HPDE6-E6E7 (cell line): Measurements from ENCODE around the gene LDLR.
"Not testable (repeated sequence)": the region's sequence is repeated elsewhere in the genome, so short reads cannot be mapped to it uniquely, and the experiment has no call there.

Experiments used
- DNase-seq: peaks from one replicate; pipeline ENCODE4 v3.0.0; 2011; ENCODE audit warnings: missing footprints; ENCODE audit errors: extremely low spot score

Gene LDLR

DNA sequence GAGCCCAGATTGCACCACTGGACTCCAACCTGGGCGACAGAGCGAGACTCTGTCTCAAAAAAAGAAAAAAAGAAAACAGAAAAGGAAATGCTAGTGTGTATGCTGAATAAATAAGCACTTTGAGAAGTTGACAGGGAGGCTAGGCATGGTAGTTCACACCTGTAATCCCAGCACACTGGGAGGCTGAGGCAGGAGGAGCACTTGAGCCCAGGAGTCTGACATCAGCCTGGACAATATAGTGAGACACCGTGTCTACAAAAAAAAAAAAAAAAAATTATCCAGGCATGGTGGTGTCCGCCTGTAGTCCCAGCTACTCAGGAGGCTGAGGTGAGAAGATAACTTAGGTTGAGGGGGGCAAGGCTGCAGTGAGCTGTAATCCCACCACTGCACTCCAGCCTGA, 19.1 kb upstream of the LDLR start:
- no peak for DNase-seq

DNA sequence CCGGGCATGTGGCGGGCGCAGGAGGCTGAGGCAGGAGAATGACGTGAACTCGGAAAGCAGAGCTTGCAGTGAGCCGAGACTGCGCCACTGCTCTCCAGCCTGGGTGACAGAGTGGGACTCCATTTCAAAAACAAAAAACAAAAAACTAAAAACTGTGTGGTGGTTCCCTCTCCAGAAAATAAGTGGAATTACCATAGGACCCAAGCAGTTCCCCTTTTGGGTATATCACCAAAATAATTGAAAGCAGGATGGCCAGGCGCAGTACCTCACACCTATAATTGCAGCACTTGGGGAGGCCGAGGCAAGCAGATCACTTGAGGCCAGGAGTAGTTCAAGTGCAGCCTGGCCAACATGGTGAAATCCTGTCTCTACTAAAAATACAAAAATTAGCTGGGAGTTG, 15.7 kb upstream of the LDLR start:
- DNase-seq = no peak

DNA sequence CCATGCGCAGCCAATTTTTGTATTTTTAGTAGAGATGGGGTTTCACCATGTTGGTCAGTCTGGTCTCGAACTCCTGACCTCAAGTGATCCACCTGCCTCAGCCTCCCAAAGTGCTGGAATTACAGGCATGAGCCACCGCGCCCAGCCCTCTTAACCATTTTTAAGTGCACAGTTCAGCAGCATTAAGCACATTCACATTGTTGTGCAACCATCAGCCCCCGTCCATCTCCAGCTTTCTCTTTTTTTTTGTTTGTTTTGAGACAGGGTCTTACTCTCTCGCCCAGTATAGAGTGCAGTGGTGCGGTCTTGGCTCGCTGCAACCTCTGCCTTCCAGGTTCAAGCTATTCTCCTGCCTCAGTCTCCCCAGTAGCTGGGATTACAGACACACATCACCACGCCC, 12.5 kb upstream of the LDLR start:
- not testable (repeated sequence) for DNase-seq

DNA sequence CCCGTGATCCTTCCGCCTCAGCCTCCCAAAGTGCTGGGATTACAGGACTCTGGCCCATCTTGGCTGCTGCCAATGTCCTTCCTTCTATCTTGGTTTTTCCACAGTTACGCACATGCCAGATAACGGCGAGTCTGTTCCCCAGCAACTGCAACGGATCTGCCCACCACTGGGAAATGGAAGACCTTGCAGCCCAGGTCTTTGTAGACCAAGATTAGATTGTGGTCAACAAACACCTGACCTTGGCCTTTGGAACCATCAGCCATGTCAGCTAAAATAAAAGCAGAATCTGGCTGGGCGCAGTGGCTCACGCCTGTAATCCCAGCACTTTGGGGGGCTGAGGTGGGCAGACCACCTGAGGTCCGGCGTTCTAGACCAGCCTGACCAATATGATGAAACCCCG, 10.4 kb upstream of the LDLR start:
- no peak for DNase-seq

DNA sequence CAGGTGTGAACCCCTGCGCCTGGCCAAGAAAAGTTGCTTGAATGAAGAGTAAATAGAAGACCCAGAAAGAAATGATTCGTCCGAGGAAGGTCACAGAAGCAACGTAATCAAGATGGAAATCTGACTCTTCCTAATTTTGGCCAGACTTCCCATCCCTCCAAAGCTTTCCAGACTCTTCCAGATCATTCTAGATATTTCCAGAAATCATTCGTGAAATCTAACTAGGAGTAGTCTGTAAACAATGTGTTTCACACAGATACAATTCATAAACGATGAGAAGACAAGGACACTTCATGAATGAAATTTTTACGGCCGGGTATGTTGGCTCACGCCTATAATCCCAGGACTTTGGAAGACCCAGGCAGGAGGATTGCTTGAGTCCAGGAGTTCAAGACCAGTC, 9.3 kb upstream of the LDLR start:
- no peak for DNase-seq

DNA sequence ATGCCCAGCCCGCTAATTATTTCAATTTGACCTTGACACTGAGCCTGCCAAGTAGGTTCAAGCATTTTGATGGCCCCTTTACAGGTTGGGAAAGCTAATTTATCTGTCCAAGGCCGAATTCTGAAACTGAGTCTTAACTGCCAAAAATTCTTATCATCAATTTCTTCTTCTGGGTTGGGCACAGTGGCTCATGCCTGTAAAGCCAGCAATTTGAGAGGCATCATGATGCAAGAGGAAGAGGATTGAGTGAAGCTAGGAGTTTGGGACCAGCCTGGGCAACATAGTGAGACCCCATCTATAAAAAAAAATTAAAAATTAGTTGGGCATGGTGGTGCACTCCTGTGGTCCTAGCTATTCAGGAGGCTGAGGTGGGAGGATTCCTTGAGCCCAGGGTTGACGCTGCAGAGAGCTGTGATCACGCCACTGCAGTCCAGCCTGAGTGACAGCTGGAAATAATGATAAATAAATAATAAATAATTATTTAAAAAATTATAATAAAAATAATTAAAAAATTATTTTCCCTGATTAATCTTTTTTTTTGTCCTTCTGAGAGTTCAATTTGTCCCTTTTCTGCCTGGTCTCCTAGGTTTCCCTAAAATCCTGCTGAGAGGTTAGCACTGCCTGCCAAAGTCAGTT, 1.3 kb upstream of the LDLR start:
- DNase-seq = no peak

DNA sequence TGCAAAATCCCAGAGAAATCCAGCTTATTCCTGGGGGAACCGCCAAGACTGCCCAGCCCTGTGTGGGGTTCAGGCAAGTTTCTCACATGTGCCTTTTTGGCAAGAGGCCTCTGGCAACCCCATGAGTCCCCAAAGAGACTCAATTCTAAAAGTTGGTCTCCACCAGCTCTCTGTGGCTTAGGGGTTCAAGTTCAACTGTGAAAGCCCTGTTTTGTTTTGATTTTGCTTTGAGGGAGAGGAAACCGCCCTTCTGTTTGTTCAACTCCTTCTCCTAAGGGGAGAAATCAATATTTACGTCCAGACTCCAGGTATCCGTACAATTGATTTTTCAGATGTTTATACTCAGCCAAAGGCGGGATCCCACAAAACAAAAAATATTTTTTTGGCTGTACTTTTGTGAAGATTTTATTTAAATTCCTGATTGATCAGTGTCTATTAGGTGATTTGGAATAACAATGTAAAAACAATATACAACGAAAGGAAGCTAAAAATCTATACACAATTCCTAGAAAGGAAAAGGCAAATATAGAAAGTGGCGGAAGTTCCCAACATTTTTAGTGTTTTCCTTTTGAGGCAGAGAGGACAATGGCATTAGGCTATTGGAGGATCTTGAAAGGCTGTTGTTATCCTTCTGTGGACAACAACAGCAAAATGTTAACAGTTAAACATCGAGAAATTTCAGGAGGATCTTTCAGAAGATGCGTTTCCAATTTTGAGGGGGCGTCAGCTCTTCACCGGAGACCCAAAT, 583 bp upstream of the LDLR start:
- no peak for DNase-seq

DNA sequence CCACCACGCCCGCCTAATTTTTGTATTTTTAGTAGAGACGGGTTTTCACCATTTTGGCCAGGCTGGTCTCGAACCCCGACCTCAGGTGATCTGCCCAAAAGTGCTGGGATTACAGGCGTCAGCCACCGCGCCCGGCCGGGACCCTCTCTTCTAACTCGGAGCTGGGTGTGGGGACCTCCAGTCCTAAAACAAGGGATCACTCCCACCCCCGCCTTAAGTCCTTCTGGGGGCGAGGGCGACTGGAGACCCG, 676 bp downstream of the LDLR start:
- not testable (repeated sequence) for DNase-seq

DNA sequence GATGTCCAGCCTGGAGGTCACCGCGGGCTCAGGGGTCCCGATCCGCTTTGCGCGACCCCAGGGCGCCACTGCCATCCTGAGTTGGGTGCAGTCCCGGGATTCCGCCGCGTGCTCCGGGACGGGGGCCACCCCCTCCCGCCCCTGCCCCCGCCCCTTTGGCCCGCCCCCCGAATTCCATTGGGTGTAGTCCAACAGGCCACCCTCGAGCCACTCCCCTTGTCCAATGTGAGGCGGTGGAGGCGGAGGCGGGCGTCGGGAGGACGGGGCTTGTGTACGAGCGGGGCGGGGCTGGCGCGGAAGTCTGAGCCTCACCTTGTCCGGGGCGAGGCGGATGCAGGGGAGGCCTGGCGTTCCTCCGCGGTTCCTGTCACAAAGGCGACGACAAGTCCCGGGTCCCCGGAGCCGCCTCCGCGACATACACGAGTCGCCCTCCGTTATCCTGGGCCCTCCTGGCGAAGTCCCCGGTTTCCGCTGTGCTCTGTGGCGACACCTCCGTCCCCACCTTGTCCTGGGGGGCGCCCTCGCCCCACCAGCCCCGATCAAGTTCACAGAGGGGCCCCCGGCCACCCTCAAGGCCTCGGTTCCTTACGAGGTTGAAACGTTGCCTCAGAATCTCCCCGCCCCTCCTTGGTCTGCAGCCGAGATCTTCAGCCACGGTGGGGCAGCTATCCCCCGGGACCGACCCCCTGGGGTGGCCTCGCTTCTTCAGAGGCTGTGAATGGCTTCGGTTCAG, 1.2 kb downstream of the LDLR start:
- DNase-seq = peak; percentile 65

DNA sequence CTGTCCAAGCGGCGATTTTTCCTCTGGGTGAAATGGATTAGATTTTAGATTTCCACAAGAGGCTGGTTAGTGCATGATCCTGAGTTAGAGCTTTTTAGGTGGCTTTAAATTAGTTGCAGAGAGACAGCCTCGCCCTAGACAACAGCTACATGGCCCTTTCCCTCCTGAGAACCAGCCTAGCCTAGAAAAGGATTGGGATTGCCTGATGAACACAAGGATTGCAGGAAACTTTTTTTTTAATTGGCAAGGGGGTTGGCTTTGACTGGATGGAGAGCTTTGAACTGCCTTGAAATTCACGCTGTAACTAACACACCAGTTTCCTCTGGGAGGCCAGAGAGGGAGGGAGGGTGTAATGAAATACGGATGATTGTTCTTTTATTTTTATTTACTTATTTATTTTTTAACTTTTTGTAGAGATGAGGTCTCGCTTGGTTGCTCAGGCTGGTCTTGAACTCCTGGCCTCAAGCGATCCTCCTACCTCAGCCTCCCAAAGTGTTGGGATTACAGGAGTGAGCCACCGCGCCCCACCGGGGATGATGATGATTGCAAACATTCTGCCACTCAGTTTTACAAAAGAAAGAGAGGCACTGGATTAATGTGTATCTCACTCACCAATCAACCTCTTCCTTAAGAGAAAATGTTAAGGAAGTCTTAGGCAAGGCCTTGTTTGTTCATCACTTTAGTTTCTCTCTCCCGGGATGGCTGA, 1.9 kb downstream of the LDLR start:
- no peak for DNase-seq

DNA sequence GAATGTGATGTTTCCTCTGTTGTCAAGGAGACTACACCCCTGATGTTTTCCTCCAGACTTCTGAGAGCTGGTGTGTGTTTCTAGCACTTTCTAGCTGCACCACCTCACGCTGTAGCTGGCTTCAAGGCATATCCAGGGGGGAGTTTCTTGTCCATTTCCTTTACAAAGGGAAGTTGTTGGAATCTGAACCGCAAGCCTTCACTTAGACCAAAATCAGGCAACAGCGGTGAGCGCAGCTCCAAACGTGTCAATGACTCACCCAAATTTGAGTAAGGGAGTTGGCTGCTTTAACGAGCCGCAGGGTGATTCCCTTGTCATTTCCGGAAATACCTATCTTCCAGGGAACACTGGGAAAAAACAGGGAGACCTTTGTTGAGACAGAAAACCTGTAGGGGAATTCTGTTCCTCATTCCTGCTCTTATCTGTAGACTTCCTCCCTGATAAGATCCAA, 2.5 kb downstream of the LDLR start:
- peak; percentile 42 for DNase-seq

DNA sequence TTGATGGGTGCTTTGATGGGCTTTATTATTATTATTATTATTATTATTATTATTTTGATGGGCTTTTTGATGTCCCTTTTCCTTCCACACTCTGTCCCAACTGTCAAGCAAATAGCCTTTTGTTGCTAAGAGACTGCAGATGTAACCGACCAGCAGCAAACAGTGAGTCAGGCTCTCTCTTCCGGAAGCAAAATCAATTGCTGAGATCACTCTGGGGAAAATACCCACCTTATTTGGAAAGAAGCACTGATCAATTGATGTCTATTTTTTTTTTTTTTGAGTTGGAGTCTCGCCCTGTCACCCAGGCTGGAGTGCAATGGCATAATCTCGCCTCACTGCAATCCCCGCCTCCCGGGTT, 2.9 kb downstream of the LDLR start:
- no peak for DNase-seq

DNA sequence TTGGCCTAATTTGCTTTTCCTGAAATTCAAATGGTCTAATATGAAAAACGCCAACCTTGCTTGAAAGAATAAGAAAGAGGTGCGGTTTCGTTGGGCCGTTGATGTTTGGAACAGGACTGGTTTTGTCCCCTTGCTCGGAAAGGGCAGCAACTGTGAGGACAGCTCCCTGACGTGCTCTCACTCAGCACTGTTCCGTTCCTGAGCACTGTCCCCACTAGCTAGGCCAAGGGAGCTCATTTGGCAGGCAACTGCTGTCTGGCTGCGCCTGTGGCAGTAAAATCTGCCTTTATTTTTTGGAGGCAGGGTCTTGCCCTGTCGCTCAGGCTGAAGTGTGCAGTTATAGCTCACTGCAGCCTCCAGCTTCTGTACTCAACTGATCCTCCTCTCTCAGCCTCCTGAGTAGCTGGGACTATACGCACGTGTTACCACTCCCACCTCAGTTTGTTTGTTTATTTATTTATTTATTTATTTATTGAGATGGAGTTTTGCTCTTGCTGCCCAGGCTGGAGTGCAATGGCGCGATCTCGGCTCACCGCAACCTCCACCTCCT, 4.5 kb downstream of the LDLR start:
- DNase-seq = no peak

DNA sequence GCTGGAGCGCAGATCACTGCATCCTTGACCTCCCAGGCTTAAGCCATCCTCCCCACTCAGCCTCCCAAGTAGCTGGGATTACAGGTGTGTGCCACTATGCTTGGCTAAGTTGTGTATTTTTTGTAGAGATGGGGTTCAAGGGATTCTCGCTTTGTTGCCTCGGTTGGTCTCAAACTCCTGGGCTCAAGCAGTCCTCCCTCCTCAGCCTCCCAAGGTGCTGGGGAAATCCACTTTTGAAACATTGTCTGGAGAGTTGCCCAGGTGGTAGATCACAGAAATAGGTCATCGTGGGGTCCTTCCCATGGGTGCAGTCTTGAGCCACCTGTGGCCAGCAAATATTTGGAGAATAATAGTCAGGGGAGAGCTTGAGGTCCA, 5.2 kb downstream of the LDLR start:
- no peak for DNase-seq

DNA sequence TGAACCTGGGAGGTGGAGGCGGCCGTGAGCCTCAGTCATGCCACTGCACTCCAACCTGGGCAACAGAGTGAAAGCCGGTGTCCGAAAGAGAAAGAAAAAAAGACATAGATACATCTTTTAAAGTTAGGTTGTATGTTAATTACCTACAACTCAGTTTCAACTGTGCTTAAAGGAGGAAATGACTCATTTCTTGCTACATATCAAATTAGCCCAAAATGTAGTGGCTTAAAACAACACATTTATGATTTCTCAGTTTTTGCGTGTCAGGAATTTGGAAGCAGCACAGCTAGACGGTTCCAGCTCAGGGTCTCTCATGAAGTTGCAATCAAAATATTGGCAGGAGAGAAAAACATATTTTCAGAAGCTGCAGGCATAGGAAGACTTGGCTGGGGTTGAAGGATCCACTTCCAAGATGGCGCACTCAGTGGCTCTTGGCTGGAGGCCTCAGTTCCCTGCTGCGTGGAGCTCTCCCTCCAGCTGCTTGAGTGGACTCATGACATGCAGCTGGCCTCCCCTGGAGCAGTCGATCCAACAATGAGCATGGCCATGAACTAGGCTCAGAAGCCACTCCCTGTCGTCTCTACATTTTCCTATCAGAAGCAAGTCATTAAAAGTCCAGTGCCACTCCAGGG, 7.1 kb downstream of the LDLR start:
- no peak for DNase-seq

DNA sequence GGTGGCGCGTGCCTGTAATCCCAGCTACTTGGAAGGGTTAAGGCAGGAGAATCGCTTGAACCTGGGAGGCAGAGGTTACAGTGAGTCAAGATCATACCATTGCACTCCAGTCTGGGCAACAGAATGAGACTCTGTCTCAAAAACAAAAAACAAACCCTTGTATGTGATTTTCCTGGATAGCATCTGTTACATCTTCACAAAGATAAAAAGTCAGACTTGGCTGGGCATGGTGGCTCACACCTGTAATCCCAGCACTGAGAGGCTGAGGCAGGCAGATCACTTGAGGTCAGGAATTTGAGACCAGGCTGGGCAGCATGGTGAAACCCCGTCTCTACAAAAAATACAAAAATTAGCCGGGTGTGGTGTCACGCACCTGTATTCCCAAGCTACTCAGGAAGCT, 8.1 kb downstream of the LDLR start:
- DNase-seq = not testable (repeated sequence)

DNA sequence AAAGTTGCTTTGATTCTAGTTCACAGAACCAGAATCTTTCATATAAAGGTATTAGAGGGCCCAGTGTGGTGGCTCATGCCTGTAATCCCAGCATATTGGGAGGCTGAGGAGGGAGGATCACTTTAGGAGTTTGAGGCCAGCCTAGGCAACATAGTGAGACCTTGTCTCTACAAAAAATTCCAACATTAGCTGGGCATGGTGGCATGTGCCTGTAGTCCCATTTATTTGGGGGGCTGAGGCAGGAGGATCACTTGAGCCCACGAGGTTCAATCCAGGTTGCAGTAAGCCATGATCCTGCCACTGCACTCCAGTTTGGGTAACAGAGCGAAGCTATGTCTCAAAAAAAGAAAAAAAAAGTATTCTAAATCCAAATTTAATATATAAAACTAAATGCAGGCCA, 9.1 kb downstream of the LDLR start:
- no peak for DNase-seq

DNA sequence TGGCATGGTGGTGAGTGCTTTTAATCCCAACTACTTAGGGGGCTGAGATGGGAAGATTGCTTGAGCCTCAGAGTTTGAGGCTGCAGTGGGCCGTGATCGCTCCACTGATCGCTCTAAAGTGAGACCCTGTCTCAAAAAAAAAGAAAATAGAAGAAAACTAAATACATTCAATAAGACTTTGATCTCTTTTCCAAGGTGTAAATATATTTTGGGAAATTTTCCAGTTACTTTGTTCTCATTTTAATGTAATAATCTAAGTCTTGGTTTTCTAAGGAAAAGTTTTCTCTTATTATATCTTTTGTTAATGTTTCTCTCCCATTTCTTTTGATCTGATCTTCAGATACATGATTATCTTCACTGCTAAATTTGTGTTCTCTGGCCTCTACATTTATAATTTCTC, 9.6 kb downstream of the LDLR start:
- no peak for DNase-seq

DNA sequence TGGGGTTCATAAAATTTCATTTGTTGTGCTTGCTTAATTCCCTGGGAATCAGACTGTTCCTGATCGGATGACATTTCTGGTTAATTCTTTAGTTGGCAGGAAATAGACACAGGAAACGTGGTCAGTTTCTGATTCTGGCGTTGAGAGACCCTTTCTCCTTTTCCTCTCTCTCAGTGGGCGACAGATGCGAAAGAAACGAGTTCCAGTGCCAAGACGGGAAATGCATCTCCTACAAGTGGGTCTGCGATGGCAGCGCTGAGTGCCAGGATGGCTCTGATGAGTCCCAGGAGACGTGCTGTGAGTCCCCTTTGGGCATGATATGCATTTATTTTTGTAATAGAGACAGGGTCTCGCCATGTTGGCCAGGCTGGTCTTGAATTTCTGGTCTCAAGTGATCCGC, 10.8 kb downstream of the LDLR start:
- DNase-seq = no peak

DNA sequence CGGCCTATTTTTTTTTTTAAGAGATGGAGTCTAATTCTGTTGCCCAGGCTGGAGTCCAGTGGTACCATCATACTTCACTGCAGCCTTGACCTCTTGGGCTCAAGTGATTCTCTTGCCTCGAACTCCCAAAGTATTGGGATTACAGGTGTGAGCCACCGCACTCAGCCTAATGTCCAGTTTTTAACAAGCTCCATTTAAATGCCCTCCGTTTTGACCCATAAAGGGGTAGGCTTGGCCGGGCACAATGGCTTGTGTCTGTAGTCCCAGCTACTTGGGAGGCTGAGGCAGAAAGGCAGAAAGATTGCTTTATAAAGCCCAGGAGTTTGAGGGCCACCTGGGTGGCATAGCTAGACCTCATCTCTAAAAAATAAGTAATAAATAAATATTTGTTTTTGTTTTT, 11.8 kb downstream of the LDLR start:
- DNase-seq = no peak

DNA sequence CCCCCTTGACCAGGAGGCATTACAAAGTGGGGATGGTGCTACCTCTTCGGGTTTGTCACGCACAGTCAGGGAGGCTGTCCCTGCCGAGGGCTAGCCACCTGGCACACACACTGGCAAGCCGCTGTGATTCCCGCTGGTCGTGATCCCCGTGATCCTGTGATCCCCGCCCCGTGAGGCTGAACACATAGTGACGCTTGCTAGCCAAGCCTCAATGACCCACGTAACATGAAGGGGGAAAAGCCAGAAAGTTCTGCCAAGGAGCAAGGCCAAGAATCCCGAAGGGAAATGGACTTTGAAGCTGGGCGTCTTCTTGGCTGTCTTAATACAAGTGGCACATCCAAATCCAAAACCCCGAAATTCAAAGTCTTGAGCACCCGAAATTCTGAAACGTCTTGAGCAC, 13.7 kb downstream of the LDLR start:
- DNase-seq = no peak

DNA sequence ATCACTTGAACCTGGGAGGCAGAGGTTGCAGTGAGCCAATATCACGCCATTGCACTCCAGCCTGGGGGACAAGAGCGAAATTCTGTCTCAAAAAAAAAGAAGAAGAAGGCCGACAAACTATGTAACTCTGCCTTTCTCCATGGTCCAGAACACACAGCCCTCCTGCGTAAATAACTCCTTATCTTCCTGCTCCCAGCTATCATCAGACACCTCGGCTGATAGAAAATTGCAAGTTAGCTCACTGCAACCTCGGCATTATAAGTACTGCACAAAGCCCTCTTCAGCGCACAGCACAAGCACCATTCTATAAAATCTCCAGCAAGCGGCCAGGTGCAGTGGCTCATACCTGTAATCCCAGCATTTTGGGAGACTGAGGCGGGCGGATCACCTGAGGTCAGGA, 14.4 kb downstream of the LDLR start:
- not testable (repeated sequence) for DNase-seq
